Stimulated activated CD4-positive, alpha-beta T cell treated with anti-CD3 and anti-CD28 coated beads, Interleukin-4, amount 100 ng/mL, for 1 hour (primary cell): ENCODE data around the gene KLF6.
"Not testable (repeated sequence)": the region's sequence is repeated elsewhere in the genome, so short reads cannot be mapped to it uniquely, and the experiment has no call there.

ENCODE experiments used
- DNase-seq: peaks from one replicate; pipeline ENCODE4 v3.0.0-alpha.2; 2020

KLF6 gene

DNA sequence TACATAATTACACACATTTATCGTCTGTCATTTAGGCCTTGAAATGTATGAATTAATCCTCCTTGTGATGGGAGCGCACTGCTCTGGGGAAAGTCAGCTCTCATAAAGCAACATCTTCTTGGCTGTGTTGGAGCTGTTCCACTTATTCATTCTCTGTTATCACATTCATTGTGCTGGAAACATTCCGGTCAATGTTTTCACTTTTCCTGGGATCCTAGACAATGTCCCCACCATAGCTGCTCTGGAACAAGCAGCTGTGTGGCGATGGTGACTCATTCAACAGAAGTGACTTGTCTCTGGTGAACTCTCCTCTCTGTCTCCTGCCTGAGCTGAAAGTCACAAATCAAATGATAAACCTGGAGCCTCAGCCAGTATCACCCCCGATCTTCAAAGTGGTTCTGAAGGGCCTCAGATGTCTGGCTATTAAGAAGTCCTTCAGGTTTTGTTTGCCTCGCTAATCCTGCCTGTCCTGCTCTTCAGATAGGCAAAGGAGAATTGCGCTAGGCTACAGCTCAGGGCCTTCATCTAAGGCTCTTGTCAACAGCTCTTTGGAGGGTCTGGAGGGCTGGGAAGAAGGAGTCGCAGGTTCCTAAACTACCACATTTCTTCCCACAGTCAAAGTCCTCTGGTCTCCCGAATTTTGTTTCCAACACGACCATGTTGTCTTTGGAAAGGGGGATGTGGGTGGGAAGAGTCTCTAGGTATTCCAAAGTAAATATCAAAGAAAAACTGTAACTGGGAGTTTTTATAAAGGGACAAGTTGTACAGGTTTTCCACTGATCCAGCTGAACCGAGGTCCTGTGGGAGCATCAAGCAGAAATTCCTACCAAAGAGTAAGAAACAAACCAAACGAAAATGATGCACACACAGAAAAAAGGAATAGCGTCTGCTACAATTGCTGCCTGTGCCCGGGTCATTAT, 29.3 kb downstream of the KLF6 start:
- DNase-seq: no peak

DNA sequence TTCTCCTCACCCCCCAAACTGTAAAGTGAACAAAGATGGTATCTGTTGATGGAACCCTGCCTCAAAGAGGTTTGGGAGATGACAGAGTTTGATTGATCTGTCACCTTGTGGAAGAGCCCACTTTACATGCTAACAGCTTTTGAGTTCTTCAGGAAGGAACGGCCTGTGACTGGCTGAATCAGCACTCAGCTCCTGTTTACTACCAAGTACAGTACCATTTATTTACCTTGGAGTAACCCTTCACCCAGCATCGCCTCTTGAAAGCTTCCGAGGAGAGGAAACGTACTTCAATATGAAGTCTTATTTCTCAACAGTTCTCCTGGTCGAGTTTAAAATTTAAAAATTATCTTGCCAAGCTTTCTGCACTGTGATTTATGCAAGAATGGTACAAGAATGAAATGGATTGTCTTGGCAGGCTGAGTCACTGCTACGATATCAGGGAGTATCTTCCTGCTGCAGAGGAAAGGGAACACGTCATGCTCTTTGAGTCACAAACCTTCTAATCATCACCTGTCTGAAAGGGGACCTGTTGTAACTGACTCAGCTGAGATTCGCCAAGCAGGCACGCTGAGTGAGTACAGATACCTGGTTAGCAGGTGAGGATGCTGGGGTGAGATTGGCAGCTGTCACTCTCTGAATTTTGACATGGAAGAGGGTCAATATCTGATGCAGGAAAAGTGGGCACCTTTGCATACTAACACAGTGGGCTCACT, 30.1 kb downstream of the KLF6 start:
- DNase-seq: no peak

GRCh38 chr10:3750854-3751253, 34.2 kb downstream of the KLF6 start:
- DNase-seq: no peak

GRCh38 chr10:3750006-3750816, 34.8 kb downstream of the KLF6 start:
- no peak for DNase-seq

DNA sequence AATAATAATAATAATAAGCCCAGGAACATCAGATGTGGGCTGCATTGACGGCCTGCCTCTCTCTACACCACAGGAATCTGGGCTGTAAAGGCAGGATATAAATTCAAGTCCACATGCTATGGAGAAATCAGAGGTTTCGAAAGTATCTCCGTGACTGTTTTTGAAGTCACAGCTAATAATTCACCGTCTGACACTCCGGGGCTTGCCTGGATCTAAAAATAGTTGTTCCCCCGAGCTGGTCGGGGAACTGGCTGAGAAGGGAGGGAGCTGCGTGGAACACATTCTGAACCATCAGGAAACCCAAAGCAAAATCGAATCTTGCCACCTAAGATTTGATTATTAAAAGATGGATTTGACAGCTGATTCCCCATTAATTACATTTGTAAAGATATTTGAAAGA, 35.4 kb downstream of the KLF6 start:
- no peak for DNase-seq

DNA sequence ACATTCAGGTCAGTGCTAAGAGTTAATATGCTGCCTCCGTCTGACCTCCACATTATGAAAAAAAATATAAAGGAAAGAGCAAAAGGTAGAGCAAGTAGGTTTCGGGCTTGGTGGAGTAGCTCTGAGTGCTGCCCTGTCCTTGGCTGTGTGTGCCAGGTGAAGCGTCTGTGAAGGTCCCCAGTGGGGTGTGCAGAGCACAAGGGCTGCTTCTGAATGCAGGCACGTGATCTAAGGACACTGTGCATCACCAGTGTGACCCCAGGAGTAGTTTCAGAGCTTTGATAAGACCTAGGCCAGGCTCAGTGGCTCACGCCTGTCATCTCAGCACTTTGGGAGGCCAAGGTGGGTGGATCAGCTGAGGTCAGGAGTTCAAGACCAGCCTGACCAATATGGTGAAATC, 36.0 kb downstream of the KLF6 start:
- no peak for DNase-seq

DNA sequence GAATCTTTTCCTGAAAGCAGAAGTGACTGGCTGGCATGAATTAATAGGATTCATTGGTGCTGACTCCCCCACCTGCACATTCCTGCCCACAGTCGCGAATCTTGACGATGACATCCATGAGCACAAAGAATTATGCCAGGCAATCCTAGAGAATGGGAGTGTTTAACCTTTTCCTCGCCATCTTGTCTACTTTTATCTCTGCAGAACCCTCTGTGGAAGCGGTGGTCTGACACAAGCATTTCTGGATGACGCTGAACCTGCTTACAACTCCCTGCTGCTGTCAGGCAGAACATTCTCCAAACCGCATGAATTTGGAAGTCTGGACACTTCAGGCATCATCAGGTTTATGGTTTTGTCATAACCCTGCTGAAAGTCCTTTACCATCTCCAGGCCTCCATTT, 36.5 kb downstream of the KLF6 start:
- no peak for DNase-seq

- DNase-seq: no peak
Measured at GRCh38 chr10:3747984-3748383, 37.0 kb downstream of the KLF6 start.

DNA sequence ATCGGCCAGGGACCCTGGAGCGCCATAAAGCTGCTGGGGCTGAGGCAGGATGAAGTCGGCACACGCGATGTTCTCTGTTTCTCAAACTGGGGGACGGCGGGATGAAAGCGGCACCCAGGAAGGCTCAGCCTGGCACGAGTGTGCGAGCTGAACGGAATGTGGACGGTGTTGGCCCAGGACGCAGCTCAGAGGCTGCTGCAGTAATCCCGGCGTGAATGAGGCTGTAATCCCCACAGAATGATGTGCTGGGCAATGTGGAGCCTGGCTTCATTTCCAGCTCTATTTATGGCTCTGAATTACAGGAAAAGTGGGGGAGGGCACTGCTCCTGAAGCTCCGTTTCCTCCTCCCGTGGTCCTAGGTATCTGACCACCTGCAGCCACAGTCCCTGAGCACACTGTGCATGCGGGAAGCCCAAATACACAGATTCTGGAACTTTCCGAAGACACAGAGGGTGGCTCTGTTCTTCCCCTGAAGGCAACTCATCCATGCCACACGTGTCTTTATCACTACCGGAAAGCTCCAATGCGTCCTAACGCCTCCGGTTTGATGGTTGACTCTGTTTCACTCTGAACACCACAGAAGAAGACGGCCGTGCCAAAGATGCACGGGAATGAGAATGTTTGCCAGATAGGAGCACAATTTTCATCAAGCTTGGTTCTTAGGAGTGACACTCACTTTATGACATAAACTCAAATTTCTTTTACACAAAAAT, 37.6 kb downstream of the KLF6 start:
- no peak for DNase-seq

DNA sequence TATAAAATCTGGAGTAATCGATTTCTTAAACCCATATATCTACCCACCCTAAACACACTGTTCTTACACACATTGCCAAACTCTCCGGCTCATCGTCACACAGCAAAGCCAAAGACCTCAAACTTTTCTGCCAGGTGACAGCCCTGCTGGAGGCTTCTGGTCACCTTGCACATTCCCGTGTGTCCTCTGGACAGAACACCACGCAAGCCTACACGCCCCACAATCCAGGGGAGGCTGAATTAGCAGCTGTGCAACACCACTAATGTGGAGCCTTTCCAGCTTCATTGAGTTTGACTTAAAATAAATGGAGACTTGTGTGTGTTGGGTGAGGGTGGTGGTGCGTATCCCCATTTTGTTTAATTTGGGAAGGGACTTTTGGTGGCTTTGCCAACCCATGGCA, 38.4 kb downstream of the KLF6 start:
- no peak for DNase-seq

- DNase-seq: no peak
Measured at GRCh38 chr10:3745521-3745920, 39.5 kb downstream of the KLF6 start.

- DNase-seq: no peak
Measured at GRCh38 chr10:3741688-3742461, 43.1 kb downstream of the KLF6 start.

- DNase-seq: no peak
Measured at GRCh38 chr10:3740157-3740871, 44.7 kb downstream of the KLF6 start.

- no peak for DNase-seq
Measured at GRCh38 chr10:3738855-3739350, 46.1 kb downstream of the KLF6 start.

- DNase-seq: no peak
Measured at GRCh38 chr10:3737864-3738263, 47.1 kb downstream of the KLF6 start.

GRCh38 chr10:3735175-3735574, 49.8 kb downstream of the KLF6 start:
- DNase-seq: no peak

- no peak for DNase-seq
Measured at GRCh38 chr10:3734111-3734510, 50.9 kb downstream of the KLF6 start.

GRCh38 chr10:3732183-3732582, 52.8 kb downstream of the KLF6 start:
- not testable (repeated sequence) for DNase-seq

GRCh38 chr10:3729397-3729976, 55.5 kb downstream of the KLF6 start:
- no peak for DNase-seq

DNA sequence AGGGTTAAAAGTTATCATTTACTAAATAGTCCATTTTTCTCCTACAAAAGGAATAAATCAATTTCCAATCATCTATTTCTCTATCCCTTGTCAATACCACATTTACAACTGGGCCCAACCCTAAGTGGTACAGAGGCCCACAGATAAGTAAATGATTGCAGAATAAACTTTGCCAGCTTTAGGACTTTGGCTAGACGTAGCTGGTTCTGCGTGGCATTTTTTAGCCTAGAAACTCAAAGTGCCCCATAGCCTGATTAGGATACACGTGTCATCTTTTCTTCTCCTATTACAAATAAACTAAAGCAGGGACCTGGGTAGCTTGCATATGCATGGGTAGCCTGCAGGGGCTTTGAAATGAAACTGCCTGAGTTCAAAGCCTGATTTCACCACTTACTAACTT, 56.4 kb downstream of the KLF6 start:
- DNase-seq: no peak

DNA sequence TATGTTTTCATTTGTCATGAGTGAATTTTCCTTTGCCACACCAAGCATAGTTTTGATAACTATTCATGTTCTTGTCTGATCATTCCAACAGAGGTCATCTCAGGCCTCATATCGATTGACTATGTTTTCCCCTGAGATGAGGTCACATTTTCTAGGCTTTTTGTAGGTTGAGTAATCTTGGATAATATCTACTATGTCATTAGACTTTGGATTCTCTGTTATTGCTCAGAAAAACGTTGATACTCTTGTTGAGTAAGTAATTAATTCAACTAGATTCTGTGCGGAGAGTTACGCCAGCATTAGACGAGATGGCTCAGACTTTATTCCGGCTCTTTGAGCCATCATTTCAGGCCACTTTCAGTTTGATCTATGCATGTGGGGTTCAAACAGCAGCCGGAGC, 57.7 kb downstream of the KLF6 start:
- no peak for DNase-seq
